ENCODE measurements around the gene ZNF619. TPM values are rescaled to one million over a fixed set of nuclear protein-coding genes. Genes with fewer than 3 reads are reported as not detected.

ZNF619 gene
- total RNA-seq = 10 to 100 TPM in 2 of 3 donors, 1 to 10 TPM in 1; 9.5 to 14.3 (median 10.9) TPM
- 12.6 TPM for total RNA-seq (2013)

DNA sequence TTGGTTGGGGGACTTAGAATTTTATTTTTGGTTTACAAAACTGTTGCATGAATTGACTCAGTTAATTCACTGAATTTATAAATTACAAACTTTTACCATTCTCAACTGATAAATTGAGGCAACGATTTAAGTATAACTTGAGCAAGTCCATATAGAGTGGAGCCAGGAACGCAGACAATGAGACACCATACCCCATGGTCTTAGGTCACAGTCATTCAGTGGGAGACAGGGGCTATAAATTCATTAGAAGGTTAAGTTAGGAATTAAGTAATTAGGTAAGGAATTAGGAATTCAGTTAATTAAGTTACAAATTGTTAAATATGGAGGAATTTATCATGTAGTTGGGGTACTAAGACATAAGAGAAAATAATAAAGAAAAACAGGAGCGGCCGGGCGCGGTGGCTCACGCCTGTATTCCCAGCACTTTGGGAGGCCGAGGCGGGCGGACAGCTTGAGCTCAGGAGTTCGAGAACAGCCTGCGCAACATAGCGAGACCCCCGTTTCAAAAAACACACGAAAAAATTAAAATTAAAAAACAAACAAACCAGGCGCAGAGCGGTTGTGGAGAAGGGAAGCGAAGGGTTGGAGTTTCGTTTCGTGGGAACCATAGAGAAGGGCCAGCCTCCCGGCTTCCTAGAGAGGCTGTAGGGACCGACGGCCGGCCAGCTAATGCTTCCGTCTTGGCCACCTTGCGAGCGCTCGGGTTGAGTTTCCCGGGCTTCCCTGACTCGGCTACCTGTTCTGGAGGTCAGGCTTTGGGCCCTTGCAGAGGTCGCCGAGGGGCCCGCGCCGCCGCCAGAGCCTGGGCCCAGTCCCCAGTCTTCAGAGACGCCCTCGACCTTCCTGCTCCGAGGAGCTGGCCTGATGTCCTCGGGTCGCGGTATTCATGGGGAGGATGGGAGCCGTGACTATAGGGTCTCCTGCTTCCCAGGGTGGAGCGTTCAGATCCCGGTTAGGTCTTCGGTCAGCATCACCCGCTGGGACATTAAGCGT is at the start of gene ZNF619:
ZNF619 (plus strand) TSS at position 645 of the 993 bp plus-strand sequence. CDS start 858 bp downstream, outside the sequence.
- peak; percentile 63 to 79 for DNase-seq
- Histone ChIP-seq H3K4me3 (ENCODE audit: low read length) (peak within 1 kb of the TSS; percentile 76), H3K4me1 (ENCODE audit: control insufficient read depth, insufficient read depth, low read length) (peaks cover 12% of the 10 kb centered on the region), H3K27ac (ENCODE audit: low read length) (peak within 1 kb of the TSS; percentile 84), H3K9me3 (ENCODE audit: control insufficient read depth, insufficient read depth, low read length) (no peaks in the 10 kb centered on the region), H3K27me3 (ENCODE audit: control insufficient read depth, insufficient read depth, low read length) (no peaks in the 10 kb centered on the region), H3K36me3 (ENCODE audit: control insufficient read depth, insufficient read depth, low read length) (peaks cover 17% of the 10 kb centered on the region)
- TF ChIP-seq, protein P1, sequence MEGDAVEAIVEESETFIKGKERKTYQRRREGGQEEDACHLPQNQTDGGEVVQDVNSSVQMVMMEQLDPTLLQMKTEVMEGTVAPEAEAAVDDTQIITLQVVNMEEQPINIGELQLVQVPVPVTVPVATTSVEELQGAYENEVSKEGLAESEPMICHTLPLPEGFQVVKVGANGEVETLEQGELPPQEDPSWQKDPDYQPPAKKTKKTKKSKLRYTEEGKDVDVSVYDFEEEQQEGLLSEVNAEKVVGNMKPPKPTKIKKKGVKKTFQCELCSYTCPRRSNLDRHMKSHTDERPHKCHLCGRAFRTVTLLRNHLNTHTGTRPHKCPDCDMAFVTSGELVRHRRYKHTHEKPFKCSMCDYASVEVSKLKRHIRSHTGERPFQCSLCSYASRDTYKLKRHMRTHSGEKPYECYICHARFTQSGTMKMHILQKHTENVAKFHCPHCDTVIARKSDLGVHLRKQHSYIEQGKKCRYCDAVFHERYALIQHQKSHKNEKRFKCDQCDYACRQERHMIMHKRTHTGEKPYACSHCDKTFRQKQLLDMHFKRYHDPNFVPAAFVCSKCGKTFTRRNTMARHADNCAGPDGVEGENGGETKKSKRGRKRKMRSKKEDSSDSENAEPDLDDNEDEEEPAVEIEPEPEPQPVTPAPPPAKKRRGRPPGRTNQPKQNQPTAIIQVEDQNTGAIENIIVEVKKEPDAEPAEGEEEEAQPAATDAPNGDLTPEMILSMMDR (IDR thresholded peaks at IDR 0.05) = no peak
- H3K4me3 Mint-ChIP-seq = peak within 1 kb of the TSS; percentile 97
- H3K9me3 Mint-ChIP-seq = no peaks in the 10 kb centered on the region
- peaks cover 21 to 30% of the 10 kb centered on the region in 2 donors for H3K4me1 Mint-ChIP-seq
- intact Hi-C loops (cut with micrococcal nuclease) = loop anchor here (1.0 kb wide), 2 partner anchors 23 to 48 kb away; partner anchors contain the start of gene ZNF621
- WGBS (ENCODE audit: insufficient coverage) = 11% methylated on average over 46 of the region's 48 CpGs
- H3K27me3 Mint-ChIP-seq (ENCODE audit: low read depth in 2 of 2) = no peaks in the 10 kb centered on the region
- peak within 1 kb of the TSS; percentile 95 to 97 for H3K27ac Mint-ChIP-seq
- ATAC-seq = peak; percentile 96 to 97 (median 97)
- no peaks in the 10 kb centered on the region for H3K36me3 Mint-ChIP-seq

DNA sequence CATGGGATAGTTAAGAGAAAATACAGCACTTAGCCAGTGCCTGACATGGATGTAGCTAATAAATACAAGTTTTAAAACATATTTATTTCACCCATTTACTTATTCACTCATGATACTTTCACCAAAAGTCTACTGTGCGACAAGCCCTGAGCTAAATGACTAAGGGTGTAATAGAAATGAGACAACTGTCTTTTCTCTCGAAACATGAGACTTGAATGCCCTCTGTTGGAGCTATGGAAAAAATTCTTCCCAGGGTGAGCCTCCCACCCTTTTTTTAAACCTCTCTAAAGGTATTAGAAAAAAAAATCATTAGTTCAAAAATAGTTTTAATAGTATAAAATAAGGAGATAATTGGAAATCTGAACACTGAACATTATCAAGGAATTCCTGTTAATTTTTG is 44.1 kb upstream of the ZNF619 start:
- no CpG with 5 or more reads among the region's 2 CpGs for WGBS (ENCODE audit: insufficient coverage)
- H3K4me3 Mint-ChIP-seq = no peak overlapping the region
- Histone ChIP-seq H3K4me3 (ENCODE audit: low read length) (no peak overlapping the region), H3K9me3 (ENCODE audit: control insufficient read depth, insufficient read depth, low read length) (no peaks in the 10 kb centered on the region), H3K36me3 (ENCODE audit: control insufficient read depth, insufficient read depth, low read length) (no peaks in the 10 kb centered on the region), H3K4me1 (ENCODE audit: control insufficient read depth, insufficient read depth, low read length) (no peaks in the 10 kb centered on the region), H3K27ac (ENCODE audit: low read length) (no peak overlapping the region), H3K27me3 (ENCODE audit: control insufficient read depth, insufficient read depth, low read length) (no peaks in the 10 kb centered on the region)
- H3K27ac Mint-ChIP-seq = no peak overlapping the region
- intact Hi-C loops (cut with micrococcal nuclease) = no loop called here
- H3K36me3 Mint-ChIP-seq = no peaks in the 10 kb centered on the region
- peaks cover 0 to 3% of the 10 kb centered on the region in 2 donors for H3K4me1 Mint-ChIP-seq
- ATAC-seq (no peak), DNase-seq (no peak)
- TF ChIP-seq, protein P1 (IDR thresholded peaks at IDR 0.05) = no peak
- H3K9me3 Mint-ChIP-seq = no peaks in the 10 kb centered on the region
- H3K27me3 Mint-ChIP-seq (ENCODE audit: low read depth in 2 of 2) = no peaks in the 10 kb centered on the region

DNA sequence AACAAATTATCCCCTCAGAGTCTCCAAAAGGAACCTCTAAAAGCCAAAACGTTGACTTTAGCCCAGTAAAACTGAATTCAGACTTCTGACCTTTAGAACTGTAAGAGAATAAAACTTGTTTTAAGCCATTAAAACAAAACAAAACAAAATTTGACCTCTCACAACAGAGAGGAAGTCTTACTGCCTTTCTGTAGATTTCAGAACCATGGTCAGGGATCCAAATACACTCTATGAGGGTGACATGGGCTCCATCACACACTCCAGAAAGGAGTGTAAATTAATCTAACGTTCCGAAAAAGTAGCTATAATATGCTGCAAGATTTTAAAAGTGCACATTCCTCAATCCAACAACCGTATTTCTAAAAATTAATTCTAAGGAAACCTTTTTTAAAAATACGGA is 39.0 kb upstream of the ZNF619 start:
- no peaks in the 10 kb centered on the region for H3K9me3 Mint-ChIP-seq
- 87% methylated on average over 3 of the region's 5 CpGs for WGBS (ENCODE audit: insufficient coverage)
- TF ChIP-seq, protein P1 (IDR thresholded peaks at IDR 0.05) = no peak
- H3K27ac ChIP-seq (ENCODE audit: low read length) = no peak overlapping the region
- intact Hi-C loops (cut with micrococcal nuclease) = no loop called here
- no peak for ATAC-seq
- H3K27me3 Mint-ChIP-seq (ENCODE audit: low read depth in 2 of 2) = no peaks in the 10 kb centered on the region
- H3K4me1 Mint-ChIP-seq = no peaks in the 10 kb centered on the region
- no peak overlapping the region for H3K27ac Mint-ChIP-seq
- H3K4me1 ChIP-seq (ENCODE audit: control insufficient read depth, insufficient read depth, low read length) = no peaks in the 10 kb centered on the region
- no peak for DNase-seq
- no peaks in the 10 kb centered on the region for H3K36me3 ChIP-seq (ENCODE audit: control insufficient read depth, insufficient read depth, low read length)
- H3K4me3 ChIP-seq (ENCODE audit: low read length) = no peak overlapping the region
- no peak overlapping the region for H3K4me3 Mint-ChIP-seq
- no peaks in the 10 kb centered on the region for H3K9me3 ChIP-seq (ENCODE audit: control insufficient read depth, insufficient read depth, low read length)
- H3K36me3 Mint-ChIP-seq = no peaks in the 10 kb centered on the region
- no peaks in the 10 kb centered on the region for H3K27me3 ChIP-seq (ENCODE audit: control insufficient read depth, insufficient read depth, low read length)

Data from natural killer cell (primary cell).